GM12865 (cell line): ENCODE data around the gene ACOT7.

Experiments used
- DNase-seq: peaks from one replicate; pipeline ENCODE4 v3.0.0; 2010; ENCODE audit warnings: low read depth
- H3K4me3 ChIP-seq: 2 replicates; pipeline ENCODE4 v1.5.1; 2011; ENCODE audit warnings: mild to moderate bottlenecking, low read depth, low read length, control low read depth
- CTCF ChIP-seq: IDR thresholded peaks from 2 replicates; pipeline ENCODE4 v1.5.1; 2011; ENCODE audit warnings: low read length, control low read depth, low read depth, inconsistent platforms; ENCODE audit not compliant: insufficient read depth; ENCODE audit errors: missing control alignments

The ACOT7 gene

GRCh38 chr1:6260961-6261614 lies 132.5 kb downstream of the ACOT7 start, which contains the start of gene GPR153:
Gene GPR153 (minus strand): TSS chr1:6261098. CDS start chr1:6254905, 6,193 bp downstream.
- DNase-seq, result peak; percentile 46
- no peak for TF ChIP-seq CTCF

GRCh38 chr1:6260433-6260934 lies 133.1 kb downstream of the ACOT7 start:
- DNase-seq, result peak; percentile 37

More at GRCh38 chr1:6260961-6261614, 132.5 kb downstream of the ACOT7 start, which contains the start of gene GPR153:
- peak within 1 kb of the TSS; percentile 73 for H3K4me3 ChIP-seq

GRCh38 chr1:6259491-6260362 lies 133.8 kb downstream of the ACOT7 start:
- peak overlapping the region; percentile 73 for H3K4me3 ChIP-seq
- TF ChIP-seq CTCF, result no peak
- DNase-seq, result peak; percentile 82

More at GRCh38 chr1:6260433-6260934, 133.1 kb downstream of the ACOT7 start:
- no peak for TF ChIP-seq CTCF
- peak overlapping the region; percentile 73 for H3K4me3 ChIP-seq

DNA sequence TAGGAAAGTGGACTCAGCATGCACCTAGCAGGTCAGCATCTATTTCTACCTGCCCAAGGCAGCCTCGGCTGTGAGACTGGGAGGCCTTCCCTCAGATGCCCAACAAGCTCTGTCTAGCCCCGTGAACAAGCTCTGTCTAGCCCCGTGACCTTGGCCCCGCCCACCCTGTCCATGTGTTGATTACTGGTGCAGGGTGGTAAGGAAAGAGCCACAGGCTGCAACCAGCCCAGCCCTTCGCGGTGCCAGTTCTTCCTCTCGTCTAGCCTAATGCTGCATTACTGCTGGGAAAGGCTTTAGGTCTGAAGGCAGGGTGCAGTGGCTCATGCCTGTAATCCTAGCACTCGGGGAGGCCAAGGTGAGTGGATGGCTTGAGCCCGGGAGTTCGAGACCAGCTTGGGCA lies 134.9 kb downstream of the ACOT7 start:
- DNase-seq, result no peak
- H3K4me3 ChIP-seq, result no peak overlapping the region
- TF ChIP-seq CTCF, result no peak

DNA sequence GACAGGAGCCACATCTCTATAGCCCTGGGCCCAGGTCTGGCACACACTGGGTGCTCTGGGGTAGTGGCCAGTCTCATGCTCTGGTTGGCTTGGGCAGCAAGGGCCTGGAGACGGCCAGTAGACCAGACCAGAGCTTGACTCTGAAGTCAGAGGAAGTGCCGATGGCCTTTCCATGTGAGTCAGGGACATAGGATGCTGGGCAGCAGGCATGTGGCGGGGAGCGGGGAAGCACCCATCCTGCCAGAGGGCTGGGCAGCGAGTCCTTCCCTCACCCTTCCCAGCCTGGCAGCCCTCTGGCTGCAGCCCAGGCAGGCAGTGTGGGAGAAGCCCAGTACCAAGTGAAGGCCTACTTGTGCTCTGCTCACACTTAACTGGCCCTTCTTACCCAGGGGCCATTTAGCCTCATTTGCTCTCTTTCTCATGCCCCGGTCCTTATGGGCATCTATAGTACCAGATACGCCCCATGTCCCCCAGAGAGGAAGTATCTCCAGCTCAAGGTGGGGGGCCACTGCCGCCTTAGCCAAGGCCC lies 136.0 kb downstream of the ACOT7 start:
- H3K4me3 ChIP-seq, result no peak overlapping the region
- TF ChIP-seq CTCF, result no peak
- no peak for DNase-seq

GRCh38 chr1:6256645-6257044 lies 136.9 kb downstream of the ACOT7 start:
- no peak overlapping the region for H3K4me3 ChIP-seq
- no peak for TF ChIP-seq CTCF
- DNase-seq, result no peak
